GM12874 (cell line): ENCODE data around the gene MDM1.

Experiments used
- CTCF ChIP-seq: IDR thresholded peaks from 2 replicates; pipeline ENCODE4 v1.5.1; 2011; ENCODE audit warnings: low read depth, mild to moderate bottlenecking, control low read depth, low read length, moderate library complexity; ENCODE audit not compliant: insufficient read depth

MDM1 gene

GRCh38 chr12:68292151-68292943, 39.8 kb downstream of the MDM1 start:
- TF ChIP-seq CTCF, result no peak

- TF ChIP-seq CTCF, result no peak
Observed at GRCh38 chr12:68291396-68292036, 40.6 kb downstream of the MDM1 start.

GRCh38 chr12:68290126-68290525, 42.0 kb downstream of the MDM1 start:
- no peak for TF ChIP-seq CTCF

GRCh38 chr12:68287106-68287505, 45.1 kb downstream of the MDM1 start:
- no peak for TF ChIP-seq CTCF

GRCh38 chr12:68286396-68286795, 45.8 kb downstream of the MDM1 start:
- no peak for TF ChIP-seq CTCF

GRCh38 chr12:68285541-68285940, 46.6 kb downstream of the MDM1 start:
- no peak for TF ChIP-seq CTCF

- no peak for TF ChIP-seq CTCF
Observed at GRCh38 chr12:68281322-68282077, 50.7 kb downstream of the MDM1 start.
